GM23338 (cell line): Measurements from ENCODE around the gene BFAR. TPM values are rescaled to one million over a fixed set of nuclear protein-coding genes. Genes with fewer than 3 reads are reported as not detected.

ENCODE experiments used
- ATAC-seq: fragments of 200-7000 bp; cut with Tn5 transposase; 3 replicates; pipeline ENCODE4 v1.9.1; 2020
- DNase-seq: peaks from one replicate; pipeline ENCODE4 v3.0.0-alpha.2; 2015; ENCODE audit warnings: low spot score
- H2AFZ ChIP-seq: fragments of 200-600 bp; sonication (generic); 2 replicates; pipeline ENCODE4 v1.8.0; 2016; ENCODE audit warnings: antibody characterized with exemption, mild to moderate bottlenecking, moderate library complexity
- H3F3A ChIP-seq: fragments of 200-600 bp; sonication (generic); replicated peaks from 2 replicates; pipeline ENCODE4 v1.8.0; 2017; ENCODE audit warnings: antibody characterized with exemption, mixed run types, low read depth
- H3K27ac ChIP-seq: fragments of 200-600 bp; sonication (generic); 2 replicates; pipeline ENCODE4 v1.6.1; 2016; ENCODE audit warnings: low read depth
- H3K27me3 ChIP-seq: fragments of 200-600 bp; sonication (generic); 2 replicates; pipeline ENCODE4 v1.8.0; 2016; ENCODE audit warnings: mild to moderate bottlenecking, mixed run types, moderate library complexity; ENCODE audit not compliant: insufficient read depth
- H3K36me3 ChIP-seq: fragments of 200-600 bp; sonication (generic); 2 replicates; pipeline ENCODE4 v1.8.0; 2016; ENCODE audit warnings: mild to moderate bottlenecking; ENCODE audit not compliant: insufficient read depth
- H3K4me1 ChIP-seq: fragments of 200-600 bp; sonication (generic); 2 replicates; pipeline ENCODE4 v1.8.0; 2016; ENCODE audit warnings: mild to moderate bottlenecking, moderate library complexity; ENCODE audit not compliant: insufficient read depth
- H3K4me2 ChIP-seq: fragments of 200-600 bp; sonication (generic); 2 replicates; pipeline ENCODE4 v1.7.1; 2017; ENCODE audit warnings: mixed run types
- H3K4me3 ChIP-seq: fragments of 200-600 bp; sonication (generic); 2 replicates; pipeline ENCODE4 v1.6.1; 2016; ENCODE audit warnings: mixed run types
- H3K79me2 ChIP-seq: fragments of 200-600 bp; sonication (generic); replicated peaks from 2 replicates; pipeline ENCODE4 v1.8.0; 2017; ENCODE audit warnings: mild to moderate bottlenecking; ENCODE audit not compliant: insufficient read depth
- H3K9me2 ChIP-seq: fragments of 200-600 bp; sonication (generic); 2 replicates; pipeline ENCODE4 v1.8.0; 2017; ENCODE audit not compliant: insufficient read depth
- H4K20me1 ChIP-seq: fragments of 200-600 bp; sonication (generic); replicated peaks from 2 replicates; pipeline ENCODE4 v1.8.0; 2017; ENCODE audit warnings: mild to moderate bottlenecking; ENCODE audit not compliant: insufficient read depth
- H3K27ac Mint-ChIP-seq: 2 replicates; pipeline ENCODE4 v1.8.0; 2020; ENCODE audit warnings: inconsistent platforms, mild to moderate bottlenecking, moderate library complexity, mixed read lengths
- H3K27me3 Mint-ChIP-seq: 3 replicates; pipeline ENCODE4 v1.8.0; 2022; ENCODE audit warnings: low read depth, mild to moderate bottlenecking, moderate library complexity, mixed read lengths, inconsistent platforms; ENCODE audit not compliant: insufficient read depth, poor library complexity
- H3K36me3 Mint-ChIP-seq: 3 replicates; pipeline ENCODE4 v1.8.0; 2021; ENCODE audit warnings: low read depth, mild to moderate bottlenecking, inconsistent platforms, moderate library complexity, mixed read lengths
- H3K4me1 Mint-ChIP-seq: 3 replicates; pipeline ENCODE4 v1.8.0; 2020; ENCODE audit warnings: mild to moderate bottlenecking, inconsistent platforms, mixed read lengths
- H3K4me3 Mint-ChIP-seq: 3 replicates; pipeline ENCODE4 v1.8.0; 2021; ENCODE audit warnings: moderate library complexity, mild to moderate bottlenecking, inconsistent platforms, mixed read lengths
- H3K9me3 Mint-ChIP-seq: 3 replicates; pipeline ENCODE4 v1.8.0; 2020; ENCODE audit warnings: moderate library complexity, mild to moderate bottlenecking, inconsistent platforms, mixed read lengths
- CTCF ChIP-seq, 2 experiments: fragments of 200-600 bp in 1 of 2; sonication (generic) in 1 of 2; conservative IDR thresholded peaks; 2 replicates each; pipeline versions ENCODE4 v1.5.1 to v1.6.1; 2016 to 2017; ENCODE audit warnings: antibody characterized with exemption in 2 of 2, low read depth in 2 of 2, mild to moderate bottlenecking in 2 of 2, moderate library complexity in 1 of 2
- ETS1 ChIP-seq: IDR thresholded peaks from 2 replicates; pipeline ENCODE4 v1.6.1; 2016; ENCODE audit warnings: antibody characterized with exemption
- EZH2 ChIP-seq: fragments of 200-600 bp; sonication (generic); IDR thresholded peaks from one replicate; pipeline ENCODE4 v1.8.0; 2017; ENCODE audit warnings: antibody characterized with exemption, mild to moderate bottlenecking, low read depth; ENCODE audit not compliant: unreplicated experiment
- NANOG ChIP-seq: IDR thresholded peaks from 2 replicates; pipeline ENCODE4 v1.6.1; 2016; ENCODE audit warnings: antibody characterized with exemption, borderline replicate concordance
- POLR2AphosphoS5 ChIP-seq: IDR thresholded peaks from 2 replicates; pipeline ENCODE4 v1.6.1; 2016; ENCODE audit warnings: antibody characterized with exemption, low read depth
- STAT1 ChIP-seq: IDR thresholded peaks from one replicate; pipeline ENCODE4 v1.6.1; 2016; ENCODE audit warnings: antibody characterized with exemption; ENCODE audit not compliant: unreplicated experiment
- ZNF114 ChIP-seq: fragments of 250-450 bp; sonication (Bioruptor Pico); IDR thresholded peaks from 2 replicates; pipeline ENCODE4 v1.5.0; 2020; ENCODE audit warnings: mild to moderate bottlenecking, moderate library complexity
- ZNF331 ChIP-seq: fragments of 250-450 bp; sonication (Bioruptor Pico); IDR thresholded peaks from 2 replicates; pipeline ENCODE4 v1.5.0; 2020; ENCODE audit warnings: low read depth, mild to moderate bottlenecking, moderate library complexity
- ZNF462 ChIP-seq: fragments of 250-450 bp; sonication (Bioruptor Pico); IDR thresholded peaks from 2 replicates; pipeline ENCODE4 v1.5.0; 2020; ENCODE audit warnings: mild to moderate bottlenecking, moderate library complexity
- polyA plus RNA-seq: library from polyadenylated mRNA; unstranded; fragments of >200 nt; fragmentation: Nextera tagmentation; extraction: Ambion mirVana; gene quantifications from 2 replicates; pipeline ENCODE4 v1.2.1, GENCODE V29; 2016
- total RNA-seq: library from RNA; depleted of rRNA; stranded (reverse); fragments of >200 nt; shearing (Covaris generic); gene quantifications from 2 replicates; pipeline ENCODE4 v1.2.3, GENCODE V29; 2014

Gene BFAR
- total and polyA plus RNA-seq, 2 experiments from 2014 or later: 54.4 to 126 TPM

DNA sequence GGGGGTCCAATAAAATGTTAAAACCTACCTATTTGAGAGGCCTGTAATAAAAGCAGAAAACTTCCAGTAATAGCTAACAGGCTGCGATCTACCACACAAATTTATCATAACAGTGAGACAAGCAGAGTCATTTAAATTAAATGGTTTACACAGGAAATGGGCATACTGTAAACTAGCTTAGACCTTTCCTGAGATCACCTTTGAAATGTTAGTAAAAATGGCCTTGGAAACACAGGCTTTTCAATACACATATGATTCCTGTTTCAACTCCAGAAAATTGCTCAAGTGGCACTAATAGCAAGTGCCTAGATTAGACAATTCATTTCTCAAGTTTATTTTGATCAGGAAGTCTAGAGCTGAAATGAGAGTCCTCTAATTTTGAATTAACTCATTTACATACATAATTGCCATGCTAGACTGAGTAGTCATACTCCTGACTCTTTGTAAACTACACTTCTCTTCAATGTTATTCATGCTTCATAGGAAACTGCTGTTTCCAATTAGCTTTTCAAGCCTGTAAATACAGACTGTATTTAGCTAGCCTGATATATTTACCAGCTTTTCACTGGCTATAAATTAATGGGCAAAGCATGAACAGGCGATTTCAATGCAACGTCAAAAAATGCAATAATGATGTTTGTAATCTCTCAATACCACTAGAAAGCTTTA is 46.0 kb upstream of the BFAR start:
- Mint-ChIP-seq H3K27ac (peak overlapping the region; percentile 19), H3K27me3 (no peaks in the 10 kb centered on the region), H3K9me3 (no peaks in the 10 kb centered on the region), H3K4me1 (no peaks in the 10 kb centered on the region), H3K36me3 (peaks cover 66% of the 10 kb centered on the region), H3K4me3 (no peak overlapping the region)
- Histone ChIP-seq H3F3A (no peaks in the 10 kb centered on the region), H3K27me3 (no peaks in the 10 kb centered on the region), H2AFZ (no peak overlapping the region), H3K4me2 (no peak overlapping the region), H3K9me2 (no peaks in the 10 kb centered on the region), H3K4me3 (no peak overlapping the region), H3K4me1 (no peaks in the 10 kb centered on the region), H3K36me3 (peaks cover 28% of the 10 kb centered on the region; the same call in 1 of the 2 replicates), H4K20me1 (no peaks in the 10 kb centered on the region), H3K79me2 (no peaks in the 10 kb centered on the region), H3K27ac (peak overlapping the region; percentile 40; the same call in 1 of the 2 replicates)
- DNase-seq (no peak), ATAC-seq (no peak)
- TF ChIP-seq POLR2AphosphoS5: no peak

GRCh38 chr16:14600164-14600563 is 32.6 kb upstream of the BFAR start:
- no peak overlapping the region for H3K4me2 ChIP-seq
- H4K20me1 ChIP-seq: peaks cover 3% of the 10 kb centered on the region; the same call in 1 of the 2 replicates
- no peak overlapping the region; the same call in 1 of the 2 replicates for H3K27ac ChIP-seq
- H3F3A ChIP-seq: no peaks in the 10 kb centered on the region
- TF ChIP-seq STAT1: no peak
- no peak for TF ChIP-seq NANOG
- no peak for TF ChIP-seq EZH2
- no peak for TF ChIP-seq ZNF331 (CRISPR knock-in tag)
- TF ChIP-seq ZNF462 (CRISPR knock-in tag): no peak
- no peak for TF ChIP-seq ZNF114 (CRISPR knock-in tag)
- no peak for TF ChIP-seq ETS1
- TF ChIP-seq CTCF (conservative IDR thresholded peaks at IDR 0.05; ENCODE audit: low read depth in 2 of 2): peak; percentile 29 to 55; a peak in 2 of 4 replicates
- H3K4me1 Mint-ChIP-seq: no peaks in the 10 kb centered on the region
- H3K4me3 ChIP-seq: no peak overlapping the region
- H3K36me3 Mint-ChIP-seq: peaks cover 81% of the 10 kb centered on the region
- no peak overlapping the region for H3K4me3 Mint-ChIP-seq
- no peak overlapping the region for H3K27ac Mint-ChIP-seq
- no peaks in the 10 kb centered on the region for H3K9me2 ChIP-seq
- H3K27me3 Mint-ChIP-seq: peaks cover 3% of the 10 kb centered on the region
- H3K79me2 ChIP-seq: no peaks in the 10 kb centered on the region
- DNase-seq: peak; percentile 60
- ATAC-seq: no peak
- peaks cover 20% of the 10 kb centered on the region for H3K36me3 ChIP-seq
- no peak overlapping the region for H2AFZ ChIP-seq
- no peaks in the 10 kb centered on the region for H3K27me3 ChIP-seq
- no peaks in the 10 kb centered on the region for H3K9me3 Mint-ChIP-seq
- H3K4me1 ChIP-seq: no peaks in the 10 kb centered on the region
